ENCODE data around the gene ADAMTSL5.
"Not testable (repeated sequence)": the region's sequence is repeated elsewhere in the genome, so short reads cannot be mapped to it uniquely, and the experiment has no call there.

The ADAMTSL5 gene

GRCh38 chr19:1530856-1531255 lies 18.0 kb upstream of the ADAMTSL5 start:
- DNase-seq (ENCODE audit: low spot score) = not testable (repeated sequence)

- DNase-seq (ENCODE audit: low spot score) = no peak
Measured at GRCh38 chr19:1529430-1529816, 16.6 kb upstream of the ADAMTSL5 start.

- no peak for DNase-seq (ENCODE audit: low spot score)
Measured at GRCh38 chr19:1528596-1529429, 16.0 kb upstream of the ADAMTSL5 start.

- DNase-seq (ENCODE audit: low spot score) = no peak
Measured at GRCh38 chr19:1527650-1528309, 15.0 kb upstream of the ADAMTSL5 start.

- DNase-seq (ENCODE audit: low spot score) = no peak
Measured at GRCh38 chr19:1526979-1527649, 14.3 kb upstream of the ADAMTSL5 start.

- no peak for DNase-seq (ENCODE audit: low spot score)
Measured at GRCh38 chr19:1526066-1526778, 13.4 kb upstream of the ADAMTSL5 start.

GRCh38 chr19:1525343-1525742 lies 12.5 kb upstream of the ADAMTSL5 start:
- DNase-seq (ENCODE audit: low spot score) = no peak

- no peak for DNase-seq (ENCODE audit: low spot score)
Measured at GRCh38 chr19:1524972-1525325, 12.1 kb upstream of the ADAMTSL5 start.

GRCh38 chr19:1524287-1524971 lies 11.6 kb upstream of the ADAMTSL5 start:
- no peak for DNase-seq (ENCODE audit: low spot score)

GRCh38 chr19:1523412-1524286 lies 10.8 kb upstream of the ADAMTSL5 start, which contains the start of gene PLK5:
TSS of gene PLK5 (plus strand) at chr19:1524077. CDS start at chr19:1526997, 2,920 bp downstream.
- no peak for DNase-seq (ENCODE audit: low spot score)

GRCh38 chr19:1522838-1523237 lies 10.0 kb upstream of the ADAMTSL5 start:
- no peak for DNase-seq (ENCODE audit: low spot score)

- no peak for DNase-seq (ENCODE audit: low spot score)
Measured at GRCh38 chr19:1522061-1522460, 9.2 kb upstream of the ADAMTSL5 start.

- no peak for DNase-seq (ENCODE audit: low spot score)
Measured at GRCh38 chr19:1521636-1522035, 8.8 kb upstream of the ADAMTSL5 start.

GRCh38 chr19:1520203-1520780 lies 7.5 kb upstream of the ADAMTSL5 start:
- no peak for DNase-seq (ENCODE audit: low spot score)

GRCh38 chr19:1519802-1520201 lies 7.0 kb upstream of the ADAMTSL5 start:
- DNase-seq (ENCODE audit: low spot score) = not testable (repeated sequence)

GRCh38 chr19:1518471-1518870 lies 5.7 kb upstream of the ADAMTSL5 start:
- no peak for DNase-seq (ENCODE audit: low spot score)

GRCh38 chr19:1516395-1516753 lies 3.6 kb upstream of the ADAMTSL5 start:
- DNase-seq (ENCODE audit: low spot score) = no peak

GRCh38 chr19:1514986-1515721 lies 2.3 kb upstream of the ADAMTSL5 start:
- DNase-seq (ENCODE audit: low spot score) = no peak

- DNase-seq (ENCODE audit: low spot score) = no peak
Measured at GRCh38 chr19:1514295-1514661, 1.5 kb upstream of the ADAMTSL5 start.

Data from SW480 (cell line).